ENCODE data around the gene CDHR5.
A peak's percentile ranks its signal among the peaks of the same experiment; 100 is the strongest.

The CDHR5 gene

GRCh38 chr11:643849-644738, 19.3 kb upstream of the CDHR5 start:
- DNase-seq = no peak

- DNase-seq = no peak
Observed at GRCh38 chr11:643366-643765, 18.6 kb upstream of the CDHR5 start.

GRCh38 chr11:641806-642370, 17.1 kb upstream of the CDHR5 start:
- no peak for DNase-seq

GRCh38 chr11:640021-640706, 15.4 kb upstream of the CDHR5 start:
- no peak for DNase-seq

GRCh38 chr11:639332-639955, 14.7 kb upstream of the CDHR5 start:
- DNase-seq = no peak

- no peak for DNase-seq
Observed at GRCh38 chr11:638631-639331, 14.0 kb upstream of the CDHR5 start.

GRCh38 chr11:637593-638521, 13.1 kb upstream of the CDHR5 start:
- no peak for DNase-seq

GRCh38 chr11:637333-637592, 12.5 kb upstream of the CDHR5 start:
- DNase-seq = no peak

GRCh38 chr11:636511-637332, 12.0 kb upstream of the CDHR5 start, which contains the start of gene DRD4:
Gene DRD4 (plus strand): TSS chr11:637269. CDS start chr11:637305, 36 bp downstream.
- DNase-seq = no peak

GRCh38 chr11:635945-636510, 11.3 kb upstream of the CDHR5 start:
- no peak for DNase-seq

GRCh38 chr11:630871-631270, 6.1 kb upstream of the CDHR5 start:
- peak in 1 of 2 experiments; percentile 46 for DNase-seq

- DNase-seq = peak; percentile 42 to 58
Observed at GRCh38 chr11:629237-629583, 4.5 kb upstream of the CDHR5 start.

GRCh38 chr11:628056-628455, 3.3 kb upstream of the CDHR5 start:
- no peak for DNase-seq

- DNase-seq = no peak
Observed at GRCh38 chr11:627308-627576, 2.5 kb upstream of the CDHR5 start.

- no peak for DNase-seq
Observed at GRCh38 chr11:626475-627307, 1.9 kb upstream of the CDHR5 start, which contains the start of gene SCT. Gene SCT (minus strand): TSS chr11:627181. CDS start chr11:627143, 38 bp downstream.

- no peak for DNase-seq
Observed at GRCh38 chr11:625636-626268, 997 bp upstream of the CDHR5 start.

GRCh38 chr11:623999-624704, 603 bp downstream of the CDHR5 start:
- peak in 1 of 2 experiments; percentile 40 for DNase-seq

GRCh38 chr11:623349-623869, 1.3 kb downstream of the CDHR5 start:
- no peak for DNase-seq
